ENCODE measurements around the gene FHIT.

- no peak for TF ChIP-seq CTCF (IDR thresholded peaks at IDR 0.05)
- TF ChIP-seq POLR2A (IDR thresholded peaks at IDR 0.05) = no peak
- TF ChIP-seq EP300 (IDR thresholded peaks at IDR 0.05) = no peak
Observed at GRCh38 chr3:60435941-60436650, 815.2 kb downstream of the FHIT start.
